DOHH2 (cell line): Measurements from ENCODE around the gene SRA1.

Experiments
- H3F3A ChIP-seq: fragments of 200-600 bp; sonication (generic), shearing (Covaris generic); 2 replicates; pipeline ENCODE4 v1.6.0; 2016; ENCODE audit warnings: antibody characterized with exemption, mild to moderate bottlenecking; ENCODE audit not compliant: control insufficient read depth, insufficient read depth
- H3K27ac ChIP-seq: fragments of 200-600 bp; sonication (generic); 2 replicates; pipeline ENCODE4 v1.5.1; 2014; ENCODE audit warnings: low read depth, mild to moderate bottlenecking, low read length, moderate library complexity
- H3K27me3 ChIP-seq: fragments of 200-600 bp; sonication (generic); 2 replicates; pipeline ENCODE4 v1.6.1; 2014; ENCODE audit warnings: mild to moderate bottlenecking, low read length, mixed read lengths; ENCODE audit not compliant: control insufficient read depth
- H3K36me3 ChIP-seq: fragments of 200-600 bp; sonication (generic); 2 replicates; pipeline ENCODE4 v1.6.1; 2014; ENCODE audit warnings: mild to moderate bottlenecking, low read length, moderate library complexity, mixed read lengths; ENCODE audit not compliant: control insufficient read depth
- H3K4me1 ChIP-seq: fragments of 200-600 bp; sonication (generic); 2 replicates; pipeline ENCODE4 v1.6.1; 2014; ENCODE audit warnings: mild to moderate bottlenecking, low read length, mixed read lengths; ENCODE audit not compliant: control insufficient read depth
- H3K4me2 ChIP-seq: fragments of 200-600 bp; sonication (generic); 2 replicates; pipeline ENCODE4 v1.6.0; 2014; ENCODE audit warnings: mild to moderate bottlenecking, low read length, moderate library complexity
- H3K4me3 ChIP-seq: fragments of 200-600 bp; sonication (generic); 2 replicates; pipeline ENCODE4 v1.5.1; 2014; ENCODE audit warnings: mild to moderate bottlenecking, low read length, mixed read lengths
- H3K79me2 ChIP-seq: fragments of 200-600 bp; sonication (generic); 2 replicates; pipeline ENCODE4 v1.6.1; 2014; ENCODE audit warnings: mild to moderate bottlenecking, low read length, mixed read lengths; ENCODE audit not compliant: control insufficient read depth
- H3K9me2 ChIP-seq: fragments of 200-600 bp; sonication (generic); replicated peaks from 2 replicates; pipeline ENCODE4 v1.6.1; 2014; ENCODE audit warnings: mild to moderate bottlenecking, low read length, mixed read lengths; ENCODE audit not compliant: control insufficient read depth
- H3K9me3 ChIP-seq: fragments of 200-600 bp; sonication (generic); 2 replicates; pipeline ENCODE4 v1.6.1; 2014; ENCODE audit warnings: antibody characterized with exemption, low read length, mixed read lengths; ENCODE audit not compliant: control insufficient read depth, insufficient read depth
- H4K20me1 ChIP-seq: fragments of 200-600 bp; sonication (generic); 2 replicates; pipeline ENCODE4 v1.6.0; 2014; ENCODE audit warnings: low read depth, mild to moderate bottlenecking, antibody characterized with exemption, low read length, moderate library complexity; ENCODE audit not compliant: control insufficient read depth, insufficient read depth
- EZH2phosphoT487 ChIP-seq: fragments of 200-600 bp; sonication (generic); IDR thresholded peaks from 2 replicates; pipeline ENCODE4 v1.6.1; 2017; ENCODE audit warnings: borderline replicate concordance, mild to moderate bottlenecking, antibody characterized with exemption, low read length, moderate library complexity, mixed read lengths
- TF ChIP-seq, protein P1 (sequence below): fragments of 200-600 bp; sonication (generic); IDR thresholded peaks from one replicate; pipeline ENCODE4 v1.5.1; 2014; ENCODE audit warnings: antibody characterized with exemption, mild to moderate bottlenecking, low read depth, low read length; ENCODE audit not compliant: poor library complexity, severe bottlenecking

The SRA1 gene

DNA sequence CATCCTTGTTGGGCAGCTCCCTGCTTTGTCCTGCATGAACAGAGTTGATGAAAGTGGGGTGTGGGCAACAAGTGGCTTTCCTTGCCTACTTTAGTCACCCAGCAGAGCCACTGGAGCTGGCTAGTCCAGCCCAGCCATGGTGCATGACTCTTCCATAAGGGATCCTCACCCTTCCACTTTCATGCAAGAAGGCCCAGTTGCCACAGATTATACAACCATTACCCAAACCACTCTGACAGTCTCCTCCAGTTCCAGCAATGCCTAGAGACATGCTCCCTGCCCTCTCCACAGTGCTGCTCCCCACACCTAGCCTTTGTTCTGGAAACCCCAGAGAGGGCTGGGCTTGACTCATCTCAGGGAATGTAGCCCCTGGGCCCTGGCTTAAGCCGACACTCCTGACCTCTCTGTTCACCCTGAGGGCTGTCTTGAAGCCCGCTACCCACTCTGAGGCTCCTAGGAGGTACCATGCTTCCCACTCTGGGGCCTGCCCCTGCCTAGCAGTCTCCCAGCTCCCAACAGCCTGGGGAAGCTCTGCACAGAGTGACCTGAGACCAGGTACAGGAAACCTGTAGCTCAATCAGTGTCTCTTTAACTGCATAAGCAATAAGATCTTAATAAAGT lies 11.3 kb upstream of the SRA1 start:
- Histone ChIP-seq H3F3A (no peaks in the 10 kb centered on the region), H3K9me2 (no peaks in the 10 kb centered on the region), H3K79me2 (peaks cover 33% of the 10 kb centered on the region), H3K27me3 (no peaks in the 10 kb centered on the region), H3K4me1 (peaks cover 20% of the 10 kb centered on the region), H3K9me3 (no peaks in the 10 kb centered on the region), H4K20me1 (no peaks in the 10 kb centered on the region), H3K4me3 (no peak overlapping the region), H3K36me3 (peaks cover 41% of the 10 kb centered on the region), H3K4me2 (no peak overlapping the region), H3K27ac (no peak overlapping the region)
- TF ChIP-seq EZH2phosphoT487, result no peak
- TF ChIP-seq, protein P1, sequence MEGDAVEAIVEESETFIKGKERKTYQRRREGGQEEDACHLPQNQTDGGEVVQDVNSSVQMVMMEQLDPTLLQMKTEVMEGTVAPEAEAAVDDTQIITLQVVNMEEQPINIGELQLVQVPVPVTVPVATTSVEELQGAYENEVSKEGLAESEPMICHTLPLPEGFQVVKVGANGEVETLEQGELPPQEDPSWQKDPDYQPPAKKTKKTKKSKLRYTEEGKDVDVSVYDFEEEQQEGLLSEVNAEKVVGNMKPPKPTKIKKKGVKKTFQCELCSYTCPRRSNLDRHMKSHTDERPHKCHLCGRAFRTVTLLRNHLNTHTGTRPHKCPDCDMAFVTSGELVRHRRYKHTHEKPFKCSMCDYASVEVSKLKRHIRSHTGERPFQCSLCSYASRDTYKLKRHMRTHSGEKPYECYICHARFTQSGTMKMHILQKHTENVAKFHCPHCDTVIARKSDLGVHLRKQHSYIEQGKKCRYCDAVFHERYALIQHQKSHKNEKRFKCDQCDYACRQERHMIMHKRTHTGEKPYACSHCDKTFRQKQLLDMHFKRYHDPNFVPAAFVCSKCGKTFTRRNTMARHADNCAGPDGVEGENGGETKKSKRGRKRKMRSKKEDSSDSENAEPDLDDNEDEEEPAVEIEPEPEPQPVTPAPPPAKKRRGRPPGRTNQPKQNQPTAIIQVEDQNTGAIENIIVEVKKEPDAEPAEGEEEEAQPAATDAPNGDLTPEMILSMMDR, result no peak

DNA sequence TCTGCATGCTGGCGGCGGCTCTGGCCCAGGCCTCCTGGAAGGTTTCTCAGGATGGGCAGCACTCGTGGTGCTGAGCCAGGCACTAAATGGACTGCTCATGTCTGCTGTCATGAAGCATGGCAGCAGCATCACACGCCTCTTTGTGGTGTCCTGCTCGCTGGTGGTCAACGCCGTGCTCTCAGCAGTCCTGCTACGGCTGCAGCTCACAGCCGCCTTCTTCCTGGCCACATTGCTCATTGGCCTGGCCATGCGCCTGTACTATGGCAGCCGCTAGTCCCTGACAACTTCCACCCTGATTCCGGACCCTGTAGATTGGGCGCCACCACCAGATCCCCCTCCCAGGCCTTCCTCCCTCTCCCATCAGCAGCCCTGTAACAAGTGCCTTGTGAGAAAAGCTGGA lies 10.6 kb upstream of the SRA1 start:
- H3K9me2 ChIP-seq, result no peaks in the 10 kb centered on the region
- H3K9me3 ChIP-seq, result no peaks in the 10 kb centered on the region
- H3K27me3 ChIP-seq, result no peaks in the 10 kb centered on the region
- peaks cover 35% of the 10 kb centered on the region for H3K79me2 ChIP-seq
- no peak for TF ChIP-seq EZH2phosphoT487
- TF ChIP-seq, protein P1, result no peak
- H3K4me2 ChIP-seq, result no peak overlapping the region
- H3K27ac ChIP-seq, result no peak overlapping the region
- no peaks in the 10 kb centered on the region for H4K20me1 ChIP-seq
- no peak overlapping the region for H3K4me3 ChIP-seq
- H3K4me1 ChIP-seq, result peaks cover 23% of the 10 kb centered on the region
- peaks cover 41% of the 10 kb centered on the region for H3K36me3 ChIP-seq
- H3F3A ChIP-seq, result no peaks in the 10 kb centered on the region

DNA sequence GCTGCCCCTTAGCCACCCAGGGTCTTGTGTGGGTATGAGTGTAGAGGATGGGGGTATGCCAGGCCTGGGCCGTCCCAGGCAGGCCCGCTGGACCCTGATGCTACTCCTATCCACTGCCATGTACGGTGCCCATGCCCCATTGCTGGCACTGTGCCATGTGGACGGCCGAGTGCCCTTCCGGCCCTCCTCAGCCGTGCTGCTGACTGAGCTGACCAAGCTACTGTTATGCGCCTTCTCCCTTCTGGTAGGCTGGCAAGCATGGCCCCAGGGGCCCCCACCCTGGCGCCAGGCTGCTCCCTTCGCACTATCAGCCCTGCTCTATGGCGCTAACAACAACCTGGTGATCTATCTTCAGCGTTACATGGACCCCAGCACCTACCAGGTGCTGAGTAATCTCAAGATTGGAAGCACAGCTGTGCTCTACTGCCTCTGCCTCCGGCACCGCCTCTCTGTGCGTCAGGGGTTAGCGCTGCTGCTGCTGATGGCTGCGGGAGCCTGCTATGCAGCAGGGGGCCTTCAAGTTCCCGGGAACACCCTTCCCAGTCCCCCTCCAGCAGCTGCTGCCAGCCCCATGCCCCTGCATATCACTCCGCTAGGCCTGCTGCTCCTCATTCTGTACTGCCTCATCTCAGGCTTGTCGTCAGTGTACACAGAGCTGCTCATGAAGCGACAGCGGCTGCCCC lies 10.0 kb upstream of the SRA1 start:
- Histone ChIP-seq H3K27me3 (no peaks in the 10 kb centered on the region), H3K9me2 (no peaks in the 10 kb centered on the region)

More for the DNA sequence above, 10.0 kb upstream of the SRA1 start:
- H4K20me1 ChIP-seq, result no peaks in the 10 kb centered on the region
- H3K79me2 ChIP-seq, result peaks cover 35% of the 10 kb centered on the region
- H3K4me3 ChIP-seq, result no peak overlapping the region
- TF ChIP-seq, protein P1, result no peak
- TF ChIP-seq EZH2phosphoT487, result no peak
- 0 out of 2 replicates have a peak overlapping the region, but pooled peaks have one; percentile 92 for H3K4me2 ChIP-seq
- H3F3A ChIP-seq, result no peaks in the 10 kb centered on the region
- H3K9me3 ChIP-seq, result no peaks in the 10 kb centered on the region
- peaks cover 23% of the 10 kb centered on the region for H3K4me1 ChIP-seq
- H3K27ac ChIP-seq, result no peak overlapping the region
- H3K36me3 ChIP-seq, result peaks cover 41% of the 10 kb centered on the region
